GM12878 (cell line): ENCODE measurements around the gene FBXL17.

Source experiments
- CHD2 ChIP-seq: IDR thresholded peaks from 2 replicates; pipeline ENCODE4 v1.6.1; 2011; ENCODE audit warnings: low read depth, low read length, improper control_type of control experiment, borderline replicate concordance
- FOXK2 ChIP-seq: fragments of 450-650 bp; IDR thresholded peaks from 2 replicates; pipeline ENCODE4 v1.6.1; 2017; ENCODE audit warnings: mild to moderate bottlenecking, moderate library complexity
- GATAD2B ChIP-seq: fragments of 450-650 bp; conservative IDR thresholded peaks from 2 replicates; pipeline ENCODE4 v1.6.1; 2017; ENCODE audit warnings: low read depth, mild to moderate bottlenecking, moderate library complexity
- MXI1 ChIP-seq: fragments of 150-350 bp; IDR thresholded peaks from 2 replicates; pipeline ENCODE4 v1.6.1; 2011; ENCODE audit warnings: low read depth, mild to moderate bottlenecking, inconsistent platforms, low read length, improper control_type of control experiment
- MYC ChIP-seq: IDR thresholded peaks from 2 replicates; pipeline ENCODE4 v1.6.1; 2011; ENCODE audit warnings: mild to moderate bottlenecking, low read length, moderate library complexity, inconsistent platforms; ENCODE audit not compliant: insufficient read depth, insufficient replicate concordance, insufficient read length, severe bottlenecking
- RELA ChIP-seq: fragments of 450-650 bp; IDR thresholded peaks from 2 replicates; pipeline ENCODE4 v1.8.0; 2014; ENCODE audit warnings: borderline replicate concordance; ENCODE audit not compliant: partially characterized antibody
- STAT3 ChIP-seq: IDR thresholded peaks from 2 replicates; pipeline ENCODE4 v1.6.1; 2011; ENCODE audit warnings: low read depth, low read length, improper control_type of control experiment
- YY1 ChIP-seq: IDR thresholded peaks from 2 replicates; pipeline ENCODE4 v1.6.1; 2011; ENCODE audit warnings: low read depth, mild to moderate bottlenecking, low read length
- ZNF24 ChIP-seq: fragments of 450-650 bp; IDR thresholded peaks from 2 replicates; pipeline ENCODE4 v1.6.1; 2017; ENCODE audit warnings: antibody characterized with exemption, mild to moderate bottlenecking
- TF ChIP-seq, protein P1 (sequence below), 3 experiments: IDR thresholded peaks in 2 of 3; conservative IDR thresholded peaks in 1 of 3; 2 replicates each; pipeline ENCODE4 v1.5.1; 2011; ENCODE audit warnings: low read depth in 3 of 3, low read length in 3 of 3, mild to moderate bottlenecking in 3 of 3, control low read depth in 2 of 3, moderate library complexity in 2 of 3, inconsistent platforms in 1 of 3, mixed read lengths in 1 of 3; ENCODE audit not compliant: control insufficient read depth in 2 of 3, insufficient read depth in 1 of 3; ENCODE audit errors: extremely low read depth in 1 of 3
- TF ChIP-seq, protein P2 (sequence below): IDR thresholded peaks from 2 replicates; pipeline ENCODE4 v1.6.1; 2011; ENCODE audit warnings: low read depth, mild to moderate bottlenecking, low read length, moderate library complexity, borderline replicate concordance; ENCODE audit errors: extremely low read depth

DNA sequence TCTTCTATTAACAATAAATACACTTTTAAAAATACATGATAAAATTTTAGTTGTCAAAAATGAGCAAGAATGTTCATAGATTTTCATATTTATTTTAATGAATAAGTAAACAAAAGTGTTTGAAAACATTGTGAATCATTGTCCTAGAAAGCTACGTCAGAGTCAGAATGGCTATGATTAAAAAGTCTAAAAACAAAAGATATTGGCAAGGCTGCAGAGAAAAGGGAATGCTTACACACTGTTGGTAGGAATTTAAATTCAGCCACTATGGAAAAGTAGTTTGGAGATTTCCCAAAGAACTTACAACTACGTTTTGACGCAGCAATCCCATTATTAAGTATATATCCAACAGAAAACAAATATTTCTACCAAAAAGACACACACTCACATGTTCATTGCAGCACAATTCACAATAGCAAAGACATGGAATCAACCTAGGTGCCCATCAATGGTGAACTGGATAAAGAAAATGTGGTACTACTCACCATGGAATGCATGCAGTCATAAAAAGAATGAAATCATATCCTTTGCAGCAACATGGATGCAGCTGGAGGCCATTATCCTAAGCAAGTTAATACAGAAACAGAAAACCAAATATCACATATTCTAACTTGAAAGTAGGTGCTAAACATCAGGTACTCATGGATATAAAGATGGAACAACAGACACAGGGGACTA lies 49.2 kb upstream of the FBXL17 start:
- TF ChIP-seq, protein P1, sequence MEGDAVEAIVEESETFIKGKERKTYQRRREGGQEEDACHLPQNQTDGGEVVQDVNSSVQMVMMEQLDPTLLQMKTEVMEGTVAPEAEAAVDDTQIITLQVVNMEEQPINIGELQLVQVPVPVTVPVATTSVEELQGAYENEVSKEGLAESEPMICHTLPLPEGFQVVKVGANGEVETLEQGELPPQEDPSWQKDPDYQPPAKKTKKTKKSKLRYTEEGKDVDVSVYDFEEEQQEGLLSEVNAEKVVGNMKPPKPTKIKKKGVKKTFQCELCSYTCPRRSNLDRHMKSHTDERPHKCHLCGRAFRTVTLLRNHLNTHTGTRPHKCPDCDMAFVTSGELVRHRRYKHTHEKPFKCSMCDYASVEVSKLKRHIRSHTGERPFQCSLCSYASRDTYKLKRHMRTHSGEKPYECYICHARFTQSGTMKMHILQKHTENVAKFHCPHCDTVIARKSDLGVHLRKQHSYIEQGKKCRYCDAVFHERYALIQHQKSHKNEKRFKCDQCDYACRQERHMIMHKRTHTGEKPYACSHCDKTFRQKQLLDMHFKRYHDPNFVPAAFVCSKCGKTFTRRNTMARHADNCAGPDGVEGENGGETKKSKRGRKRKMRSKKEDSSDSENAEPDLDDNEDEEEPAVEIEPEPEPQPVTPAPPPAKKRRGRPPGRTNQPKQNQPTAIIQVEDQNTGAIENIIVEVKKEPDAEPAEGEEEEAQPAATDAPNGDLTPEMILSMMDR (IDR thresholded peaks at IDR 0.05 in 2 of 3, conservative IDR thresholded peaks at IDR 0.05 in 1 of 3; ENCODE audit: control insufficient read depth in 2 of 3, extremely low read depth in 1 of 3, insufficient read depth in 1 of 3, low read depth in 3 of 3, low read length in 3 of 3): no peak
- TF ChIP-seq MXI1 (no peak), GATAD2B (no peak), STAT3 (no peak), RELA (no peak), MYC (no peak), CHD2 (no peak), FOXK2 (no peak), ZNF24 (no peak), YY1 (no peak)
- TF ChIP-seq, protein P2, sequence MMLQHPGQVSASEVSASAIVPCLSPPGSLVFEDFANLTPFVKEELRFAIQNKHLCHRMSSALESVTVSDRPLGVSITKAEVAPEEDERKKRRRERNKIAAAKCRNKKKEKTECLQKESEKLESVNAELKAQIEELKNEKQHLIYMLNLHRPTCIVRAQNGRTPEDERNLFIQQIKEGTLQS: no peak
